Right kidney (tissue), 9 donors: ENCODE data around the gene VWA5B2.

ENCODE experiments used
- DNase-seq: peaks from one replicate; pipeline ENCODE4 v3.0.0-alpha.2; 2016
- long read RNA-seq, 8 donors: transcript quantifications; one replicate each; lab custom pipeline, GENCODE V29; 2026

The VWA5B2 gene
- long read RNA-seq, donor 1: 0 reads
- long read RNA-seq, donor 2: 0 reads
- long read RNA-seq, donor 3: 0 reads
- long read RNA-seq, donor 4, partial matches to known transcripts: 20 of 32 reads
- long read RNA-seq, donor 4, other reads (novel, unspliced or antisense): 12 of 32 reads
- long read RNA-seq, donor 5, partial matches to known transcripts: 25 of 42 reads
- long read RNA-seq, donor 5, other reads (novel, unspliced or antisense): 17 of 42 reads
- long read RNA-seq, donor 6: 0 reads
- long read RNA-seq, donor 7, partial matches to known transcripts: 37 of 65 reads
- long read RNA-seq, donor 7, other reads (novel, unspliced or antisense): 27 of 65 reads
- long read RNA-seq, donor 8, partial matches to known transcripts: 6 of 11 reads
- long read RNA-seq, donor 8, other reads (novel, unspliced or antisense): 5 of 11 reads

GRCh38 chr3:184229394-184230080 lies at the start of gene VWA5B2:
Gene VWA5B2, plus strand, starts transcription at chr3:184229585. Its CDS starts 944 bp downstream, at chr3:184230529.
- DNase-seq: peak; percentile 75

GRCh38 chr3:184180165-184180564 lies 49.2 kb upstream of the VWA5B2 start:
- DNase-seq: no peak

GRCh38 chr3:184181596-184181995 lies 47.8 kb upstream of the VWA5B2 start:
- no peak for DNase-seq

GRCh38 chr3:184183679-184184078 lies 45.7 kb upstream of the VWA5B2 start:
- DNase-seq: no peak

DNA sequence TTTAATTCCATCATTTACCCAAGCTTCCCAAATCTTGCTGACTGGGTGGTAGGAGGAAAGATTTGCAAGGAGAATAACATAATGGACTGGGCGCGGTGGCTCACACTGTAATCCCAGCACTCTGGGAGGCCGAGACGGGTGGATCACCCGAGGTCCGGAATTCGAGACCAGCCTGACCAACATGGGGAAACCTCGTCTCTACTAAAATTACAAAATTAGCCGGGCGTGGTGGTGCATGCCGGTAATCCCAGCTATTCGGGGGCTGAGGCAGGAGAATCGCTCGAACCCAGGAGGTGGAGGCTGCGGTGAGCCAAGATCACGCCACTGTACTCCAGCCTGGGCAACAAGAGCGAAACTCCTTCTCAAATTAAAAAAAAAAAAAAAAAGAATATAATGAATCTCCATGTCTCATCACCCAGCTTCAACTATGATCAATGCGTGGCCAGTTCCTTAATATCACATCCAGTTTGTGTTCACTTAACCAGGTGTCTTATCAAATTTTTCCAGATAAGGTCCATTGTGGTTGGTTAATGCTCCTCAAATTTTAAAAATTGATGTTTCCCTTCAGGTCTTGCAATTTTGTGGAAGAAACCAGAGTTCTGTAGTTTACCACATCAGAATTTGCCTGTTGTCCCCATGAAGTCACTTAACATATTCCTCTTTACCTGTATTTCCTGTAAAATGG lies 44.7 kb upstream of the VWA5B2 start:
- no peak for DNase-seq

DNA sequence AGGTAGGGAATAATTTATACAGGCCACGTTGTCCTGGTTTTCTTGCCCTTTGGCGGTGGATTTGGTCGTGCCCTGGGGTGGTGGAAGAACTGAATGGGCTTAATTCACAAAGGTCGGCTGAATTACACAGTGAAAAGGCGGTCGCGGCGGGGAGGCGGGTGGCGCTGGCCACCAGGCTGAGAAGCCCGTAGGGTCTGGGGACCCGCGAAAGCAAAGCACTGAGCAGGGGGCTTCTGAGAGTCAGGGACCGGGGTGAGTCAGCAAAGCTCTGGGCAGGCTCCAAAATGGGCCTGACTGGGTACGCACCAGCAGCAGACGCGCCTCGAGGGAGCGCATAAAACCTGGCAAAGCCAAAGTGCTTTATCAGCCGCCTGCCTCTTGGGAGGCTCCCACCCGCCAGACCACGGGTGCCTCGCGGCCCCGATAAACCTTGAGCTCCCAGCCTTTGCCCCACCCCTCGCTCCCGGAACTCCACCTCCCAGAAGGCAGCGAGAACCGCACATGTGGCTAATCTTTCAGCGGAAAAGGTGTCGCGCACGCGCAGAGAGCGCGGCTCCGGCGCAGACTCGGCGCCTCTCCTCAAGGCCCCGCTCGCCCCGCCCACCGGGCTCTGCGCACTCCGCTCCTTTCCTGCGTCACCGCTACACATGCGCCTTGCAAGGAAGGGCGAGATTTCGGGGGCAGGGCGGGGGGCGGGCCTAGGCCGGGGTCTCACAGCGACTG lies 43.8 kb upstream of the VWA5B2 start:
- peak; percentile 92 for DNase-seq

- peak; percentile 82 for DNase-seq
These were observed 43.0 kb upstream of the VWA5B2 start, which contains the start of gene ABCF3 for GRCh38 chr3:184186184-184186901. Gene ABCF3, plus strand, starts transcription at chr3:184186199. Its CDS starts 9 bp downstream, at chr3:184186208.

DNA sequence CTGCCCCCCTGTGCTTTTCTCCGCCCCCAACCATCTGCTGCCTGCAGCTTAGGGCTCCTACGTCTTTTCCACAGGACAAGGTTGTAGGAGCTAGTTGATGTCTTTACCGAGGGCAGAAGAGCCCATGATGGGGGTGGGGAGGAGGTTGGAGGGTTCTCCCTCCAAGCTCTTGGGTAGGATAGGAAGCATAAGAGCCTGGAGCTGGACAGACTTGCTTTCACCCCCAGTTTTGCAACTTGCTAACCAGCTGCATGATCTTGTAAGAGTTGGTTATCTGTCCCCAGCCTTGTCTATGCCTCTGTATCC lies 42.5 kb upstream of the VWA5B2 start:
- DNase-seq: no peak

GRCh38 chr3:184188080-184188479 lies 41.3 kb upstream of the VWA5B2 start:
- DNase-seq: no peak

DNA sequence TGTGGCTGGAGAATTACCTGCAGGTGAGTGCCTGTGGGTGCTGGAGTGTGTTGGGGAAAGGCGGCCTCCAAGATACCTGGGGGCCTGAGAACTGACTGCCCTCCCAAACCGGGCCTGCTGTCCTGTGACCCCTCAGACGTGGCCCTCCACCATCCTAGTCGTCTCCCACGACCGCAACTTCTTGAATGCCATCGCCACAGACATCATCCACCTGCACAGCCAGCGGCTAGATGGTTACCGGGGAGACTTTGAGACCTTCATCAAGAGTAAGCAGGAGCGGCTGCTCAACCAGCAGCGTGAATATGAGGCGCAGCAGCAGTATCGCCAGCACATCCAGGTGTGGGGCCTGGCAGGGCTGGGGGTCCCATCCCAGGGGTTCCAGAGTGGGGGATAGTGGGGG lies 40.0 kb upstream of the VWA5B2 start:
- DNase-seq: no peak

DNA sequence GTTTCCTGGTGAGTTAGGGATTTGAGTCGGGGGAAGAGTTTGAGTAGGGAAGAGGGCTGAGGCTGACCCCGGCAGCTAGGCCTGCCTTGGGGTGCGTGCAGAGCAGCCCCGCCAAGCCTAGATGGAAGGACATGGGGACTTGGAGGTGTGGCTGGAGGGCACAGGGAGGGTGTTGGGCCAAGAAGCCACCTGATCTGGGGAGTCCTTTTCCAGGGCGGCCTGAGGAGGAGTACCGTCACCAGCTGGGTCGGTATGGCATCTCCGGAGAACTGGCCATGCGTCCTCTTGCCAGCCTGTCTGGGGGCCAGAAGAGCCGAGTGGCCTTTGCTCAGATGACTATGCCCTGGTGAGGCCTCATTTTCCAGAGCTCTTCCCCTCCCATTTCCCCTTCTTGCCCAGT lies 36.5 kb upstream of the VWA5B2 start:
- no peak for DNase-seq

DNA sequence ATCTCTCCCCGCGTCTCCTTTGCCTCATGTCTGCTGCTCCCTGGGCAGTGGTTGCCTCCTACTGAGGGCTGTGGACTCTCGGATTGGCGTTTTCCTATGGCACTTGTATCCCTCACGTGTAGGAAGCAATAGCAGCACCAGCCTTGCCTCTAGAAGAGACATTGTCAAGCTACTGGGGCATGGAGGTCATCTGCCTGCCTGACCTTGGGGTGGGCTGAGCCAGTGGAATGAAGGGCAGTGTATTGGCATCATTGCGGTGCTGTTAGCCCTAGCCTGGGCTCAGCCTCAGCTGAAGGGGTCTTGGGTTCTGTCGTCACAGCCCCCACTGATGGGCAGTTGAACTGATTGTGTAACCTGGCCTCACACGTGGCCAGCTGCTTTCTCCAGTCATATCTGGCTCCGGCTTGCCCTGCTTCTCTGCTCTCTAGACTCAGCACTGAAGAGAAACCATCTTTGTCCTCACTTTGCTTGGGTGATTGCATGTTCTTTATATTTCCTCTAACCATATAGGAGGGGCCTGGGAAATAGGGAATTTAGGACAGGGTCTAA lies 35.3 kb upstream of the VWA5B2 start:
- DNase-seq: no peak

DNA sequence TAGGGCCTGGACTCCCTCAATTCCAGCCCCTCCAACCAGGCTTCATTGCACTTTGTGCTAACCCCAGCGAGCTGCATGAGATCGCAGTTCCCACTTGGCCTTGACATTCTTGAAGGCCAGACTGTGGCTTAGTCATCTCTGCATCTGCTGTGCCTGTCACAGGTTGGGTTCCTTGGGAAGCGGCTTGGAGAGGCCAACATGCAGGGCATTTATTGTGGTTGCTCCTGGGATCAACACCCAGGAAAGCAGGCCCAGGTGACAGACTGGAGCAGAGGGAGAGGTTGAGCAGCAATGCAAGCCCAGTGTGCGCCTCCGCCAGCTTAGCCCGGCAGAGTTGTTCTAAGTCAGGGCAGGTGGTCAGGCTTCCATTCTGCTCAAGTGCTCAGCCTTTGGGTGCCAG lies 32.8 kb upstream of the VWA5B2 start:
- no peak for DNase-seq

GRCh38 chr3:184198509-184198908 lies 30.9 kb upstream of the VWA5B2 start:
- no peak for DNase-seq

DNA sequence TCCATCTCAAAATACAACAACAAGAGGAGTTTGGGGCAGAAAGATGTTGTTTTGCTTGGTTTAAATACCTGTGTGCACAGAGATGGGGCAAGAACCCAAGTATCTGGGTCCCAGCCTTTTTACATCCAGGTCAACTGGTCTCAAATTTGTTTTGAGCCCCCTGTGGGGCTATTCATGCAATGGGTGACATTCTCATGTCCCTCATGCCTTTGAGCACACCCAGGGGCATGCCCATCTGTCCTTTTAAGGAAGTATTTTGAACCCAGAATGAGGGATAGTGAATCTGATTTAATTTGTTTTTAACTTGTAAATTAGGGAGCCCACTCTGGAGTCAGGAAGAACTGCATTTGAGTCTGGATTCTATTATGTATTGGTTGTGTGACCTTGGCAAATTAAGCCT lies 28.6 kb upstream of the VWA5B2 start:
- no peak for DNase-seq

DNA sequence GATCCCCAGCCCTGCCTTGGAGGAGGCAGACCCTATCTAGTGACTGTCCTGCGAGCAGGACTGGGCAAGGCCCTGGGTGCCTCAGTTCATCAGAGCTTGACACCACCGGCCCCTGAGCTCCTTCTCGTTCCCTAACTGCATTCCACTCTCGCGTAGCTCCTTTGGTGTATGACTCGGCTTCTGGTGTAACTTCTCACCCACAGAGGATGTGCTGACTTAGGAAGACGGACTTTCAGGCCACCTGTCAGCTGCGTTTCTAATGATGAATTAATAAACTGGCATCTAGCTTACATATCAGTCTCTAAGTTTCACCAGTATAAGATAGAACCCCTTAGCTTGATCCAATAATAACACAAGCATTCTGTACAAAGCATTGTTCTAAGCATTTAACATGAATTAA lies 25.9 kb upstream of the VWA5B2 start:
- DNase-seq: no peak

- no peak for DNase-seq
These were observed 20.1 kb upstream of the VWA5B2 start for GRCh38 chr3:184209146-184209923.

GRCh38 chr3:184211297-184211696 lies 18.1 kb upstream of the VWA5B2 start:
- DNase-seq: no peak

DNA sequence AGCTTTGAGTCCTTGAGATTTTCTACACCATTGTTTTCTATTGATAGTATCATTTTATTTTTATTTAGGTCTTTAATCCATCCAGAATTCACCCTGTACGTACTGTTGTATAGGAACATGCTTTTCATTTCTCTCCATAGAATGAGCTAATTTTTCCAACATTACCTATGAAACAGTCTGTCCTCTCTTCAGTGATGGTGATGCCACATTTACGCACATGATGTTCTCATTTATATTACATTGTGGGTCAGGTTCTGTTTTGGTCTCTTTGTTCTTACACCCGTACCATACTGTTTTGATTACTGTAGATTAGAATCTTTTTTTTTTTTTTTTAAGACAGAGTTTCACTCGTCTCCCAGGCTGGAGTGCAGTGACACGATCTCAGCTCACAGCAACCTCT lies 17.7 kb upstream of the VWA5B2 start:
- DNase-seq: no peak

- no peak for DNase-seq
These were observed 10.6 kb upstream of the VWA5B2 start for GRCh38 chr3:184218814-184219213.

GRCh38 chr3:184222521-184222920 lies 6.9 kb upstream of the VWA5B2 start:
- DNase-seq: no peak
